ENCODE data around the gene RGL4.
"Not testable (repeated sequence)": the region's sequence is repeated elsewhere in the genome, so short reads cannot be mapped to it uniquely, and the experiment has no call there.

Gene RGL4

DNA sequence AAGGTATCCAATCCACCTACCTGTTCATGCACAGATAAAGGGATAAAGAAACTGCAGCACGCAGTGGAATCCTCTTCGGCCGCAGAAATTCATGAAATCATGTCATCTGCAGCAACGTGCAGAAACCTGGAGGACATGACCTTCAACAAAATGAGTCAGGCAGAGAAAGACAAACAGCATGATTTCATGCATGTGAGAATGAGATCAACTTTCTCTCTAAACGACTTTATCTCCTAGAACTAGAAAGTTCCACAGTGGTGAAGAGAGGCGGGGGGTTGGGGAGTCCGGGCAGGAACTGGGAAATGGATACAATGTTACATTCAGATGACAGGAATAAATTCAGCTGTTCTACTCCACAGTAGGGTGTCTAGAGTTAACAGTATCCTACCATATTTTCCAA is 9.9 kb downstream of the RGL4 start:
- no peak for DNase-seq

DNA sequence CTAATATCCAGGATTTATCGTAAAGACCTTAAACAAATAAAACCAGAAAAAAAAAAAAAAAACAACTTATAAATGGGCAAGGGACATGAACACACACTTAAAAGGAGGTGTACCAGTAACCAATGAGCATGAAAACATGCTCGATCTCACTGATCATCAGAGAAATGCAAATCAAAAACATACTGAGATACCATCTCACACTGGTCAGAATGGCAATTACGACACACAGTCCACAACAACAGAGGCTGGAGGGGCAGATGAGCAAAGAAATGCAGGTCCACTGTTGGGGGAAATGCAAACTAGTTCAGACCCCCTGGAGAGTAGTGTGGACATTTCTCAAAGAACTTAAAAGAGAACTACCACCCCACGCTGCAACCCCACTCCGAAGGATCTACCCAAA is 13.2 kb downstream of the RGL4 start:
- no peak for DNase-seq

DNA sequence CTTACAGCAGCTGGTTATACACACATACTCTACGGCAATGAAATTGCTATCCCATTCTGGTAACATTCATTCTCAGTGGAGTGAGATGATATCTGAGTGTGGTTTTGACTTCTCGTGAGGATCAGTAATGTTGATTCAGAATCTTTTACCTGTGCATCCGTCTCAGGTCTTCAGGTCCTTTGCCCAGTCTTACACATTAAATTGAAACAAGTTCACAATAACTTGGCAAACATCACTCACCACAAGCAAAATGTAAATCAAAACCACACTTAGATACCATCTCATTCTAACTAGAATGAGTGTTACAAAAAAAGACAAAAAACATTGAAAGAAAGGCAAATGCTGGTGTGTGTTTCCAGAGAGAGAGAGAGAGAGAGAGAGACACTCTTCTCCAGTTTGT is 14.0 kb downstream of the RGL4 start:
- no peak for DNase-seq

DNA sequence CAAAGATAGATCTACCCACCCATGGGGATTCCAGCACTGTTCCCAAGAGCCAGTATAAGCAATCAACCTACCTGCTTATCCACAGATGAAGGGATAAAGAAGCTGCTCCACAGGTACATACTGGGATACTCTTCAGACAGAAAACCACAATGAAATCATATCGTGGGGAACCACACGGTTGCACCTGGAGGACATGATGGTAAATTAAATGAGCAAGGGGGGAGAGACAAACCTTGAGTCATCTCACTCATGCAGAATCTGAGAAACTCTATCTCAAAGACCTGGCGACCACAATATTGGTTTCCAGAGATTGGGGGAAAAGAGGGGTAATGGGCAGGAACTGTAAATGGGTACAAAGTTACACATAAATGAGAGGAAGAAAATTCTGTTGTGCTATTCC is 14.5 kb downstream of the RGL4 start:
- no peak for DNase-seq

DNA sequence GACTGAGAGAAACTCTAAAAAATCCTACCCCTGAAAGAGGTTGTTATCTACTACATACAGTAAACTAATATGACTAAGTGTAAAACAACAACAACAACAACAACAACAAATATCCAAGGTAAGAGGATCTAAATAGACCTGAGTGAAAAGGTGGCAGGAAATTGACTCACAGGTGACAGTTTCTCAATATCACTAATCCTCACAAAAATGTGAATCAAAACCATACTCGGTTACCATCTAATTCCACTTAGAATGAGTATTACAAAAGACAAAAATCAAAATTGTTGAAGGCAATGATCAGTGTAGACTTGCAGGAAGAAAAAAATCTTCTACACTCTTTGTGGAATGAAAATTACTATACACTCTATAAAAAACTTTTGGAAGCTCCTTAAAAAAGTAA is 17.5 kb downstream of the RGL4 start:
- DNase-seq: no peak

DNA sequence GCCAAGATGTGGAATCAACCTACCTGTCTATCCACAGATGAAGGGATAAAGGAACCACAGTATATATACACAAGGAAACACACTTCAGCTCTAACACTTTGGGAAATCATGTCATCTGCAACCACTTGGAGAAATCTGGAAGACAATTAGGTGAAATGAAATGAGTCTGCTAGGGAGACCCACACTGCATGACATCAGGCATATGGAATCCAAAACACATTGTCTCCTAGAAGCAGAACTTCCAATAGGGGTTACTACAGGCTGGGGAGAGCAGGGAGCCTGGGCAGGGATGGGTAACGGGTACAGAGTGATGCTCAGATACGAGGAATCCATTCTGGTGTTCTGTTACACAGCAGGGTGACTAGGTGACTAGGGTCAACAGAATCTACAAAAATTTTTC is 18.3 kb downstream of the RGL4 start:
- no peak for DNase-seq

DNA sequence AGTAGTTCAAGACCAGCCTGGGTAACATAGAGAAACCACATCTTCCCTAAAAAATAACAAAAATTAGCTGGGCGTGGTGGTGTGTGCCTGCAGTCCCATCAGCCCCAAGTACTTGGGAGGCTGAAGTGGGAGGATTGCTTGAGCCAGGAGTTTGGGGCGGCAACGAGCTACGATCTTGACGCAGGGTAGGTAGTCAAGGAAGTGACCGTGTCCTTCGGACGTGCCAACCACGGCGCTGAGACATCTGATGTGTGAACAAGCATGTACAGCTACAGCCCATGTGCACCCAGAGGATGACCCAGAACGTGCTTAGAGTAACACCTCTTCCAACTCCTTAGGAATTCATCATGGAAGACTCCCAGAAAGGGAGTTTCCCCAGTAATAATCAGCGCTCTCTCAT is 21.4 kb downstream of the RGL4 start:
- no peak for DNase-seq

DNA sequence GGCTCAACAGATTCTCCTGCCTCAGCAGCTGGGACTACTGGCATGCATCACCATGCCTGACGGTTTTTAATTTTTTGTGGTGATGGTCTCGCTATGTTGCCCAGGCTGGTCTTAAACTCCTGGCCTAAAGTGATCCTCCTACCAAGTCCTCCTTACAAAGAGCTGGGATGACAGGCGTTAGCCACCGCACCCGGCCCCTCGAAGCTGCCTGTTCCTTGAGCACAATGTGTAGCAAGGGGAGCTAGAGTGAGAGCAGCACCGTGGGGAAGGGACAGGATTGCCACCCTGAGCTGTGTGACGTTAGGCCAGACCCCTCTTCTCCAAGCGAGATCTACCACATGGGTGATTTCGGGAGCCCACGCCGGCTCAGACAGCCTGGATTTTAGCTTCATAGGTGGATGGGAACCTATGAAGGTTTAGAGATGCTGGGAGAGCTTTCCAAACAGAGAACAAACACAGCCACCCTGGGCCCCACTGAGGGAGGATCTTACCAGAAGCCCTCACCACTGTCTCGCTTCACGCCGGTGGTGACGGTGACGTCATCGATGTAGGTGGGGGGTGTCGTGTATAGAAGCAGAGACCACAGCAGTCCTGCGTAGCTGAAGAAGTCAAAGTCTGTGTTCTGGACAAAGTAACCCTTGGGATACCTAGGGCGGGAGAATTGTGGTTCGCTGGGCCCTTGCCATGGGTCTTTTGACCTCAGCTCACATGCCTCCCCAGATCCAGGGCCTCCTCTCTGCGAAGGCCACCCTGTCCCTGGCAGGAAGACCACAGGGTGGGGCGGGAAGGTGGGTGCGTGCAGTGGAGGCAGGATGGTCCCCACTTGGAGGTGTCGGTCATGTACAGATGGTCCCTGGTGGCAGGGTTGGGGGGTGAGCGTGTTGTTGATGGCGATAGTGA is 23.1 kb downstream of the RGL4 start:
- DNase-seq: no peak

DNA sequence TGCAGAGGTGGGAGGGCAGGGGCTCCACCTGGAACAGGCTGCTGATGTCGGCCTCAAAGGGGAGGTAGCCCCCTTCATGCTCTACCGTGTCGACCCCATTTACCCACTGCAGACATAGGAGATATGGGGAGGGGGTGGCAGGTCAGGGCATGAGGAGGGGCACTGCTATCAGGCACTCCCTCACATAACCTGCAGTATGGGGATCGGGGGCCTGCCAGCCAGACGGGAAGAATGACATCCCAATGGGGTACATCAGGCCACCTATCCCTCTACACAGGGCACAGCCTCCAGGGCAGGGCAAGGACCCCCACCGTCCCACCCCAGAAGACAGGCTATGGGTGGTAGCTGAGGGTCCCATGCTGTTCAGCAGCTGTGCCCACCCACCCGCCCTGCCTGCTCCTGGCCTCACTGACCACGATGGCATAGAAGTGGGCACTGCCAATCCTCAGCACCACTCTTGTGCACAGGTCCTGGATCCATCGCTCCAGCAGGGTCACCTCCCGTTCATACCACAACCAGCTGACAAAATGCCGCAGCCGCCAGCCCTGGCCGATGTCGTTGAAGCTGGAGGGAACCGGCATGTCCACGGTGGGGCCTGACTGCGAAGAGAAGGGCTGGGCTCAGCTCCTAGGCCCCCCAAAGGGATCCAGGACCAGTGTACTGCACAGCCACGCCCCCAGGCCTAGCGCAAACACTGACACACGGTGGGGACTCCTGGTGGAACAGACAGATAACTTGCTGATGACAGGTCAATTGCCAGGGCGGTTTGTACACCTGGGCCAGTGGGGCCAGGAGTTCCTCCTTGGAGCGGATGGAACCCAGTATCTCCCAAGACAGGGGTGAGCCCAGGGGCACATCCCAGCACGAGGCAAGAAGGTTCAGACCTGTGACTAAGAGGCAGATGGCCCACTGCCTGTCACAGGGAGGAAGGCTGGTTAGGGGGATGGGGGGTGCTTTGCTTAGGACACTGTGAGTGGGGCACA is 24.1 kb downstream of the RGL4 start:
- no peak for DNase-seq

DNA sequence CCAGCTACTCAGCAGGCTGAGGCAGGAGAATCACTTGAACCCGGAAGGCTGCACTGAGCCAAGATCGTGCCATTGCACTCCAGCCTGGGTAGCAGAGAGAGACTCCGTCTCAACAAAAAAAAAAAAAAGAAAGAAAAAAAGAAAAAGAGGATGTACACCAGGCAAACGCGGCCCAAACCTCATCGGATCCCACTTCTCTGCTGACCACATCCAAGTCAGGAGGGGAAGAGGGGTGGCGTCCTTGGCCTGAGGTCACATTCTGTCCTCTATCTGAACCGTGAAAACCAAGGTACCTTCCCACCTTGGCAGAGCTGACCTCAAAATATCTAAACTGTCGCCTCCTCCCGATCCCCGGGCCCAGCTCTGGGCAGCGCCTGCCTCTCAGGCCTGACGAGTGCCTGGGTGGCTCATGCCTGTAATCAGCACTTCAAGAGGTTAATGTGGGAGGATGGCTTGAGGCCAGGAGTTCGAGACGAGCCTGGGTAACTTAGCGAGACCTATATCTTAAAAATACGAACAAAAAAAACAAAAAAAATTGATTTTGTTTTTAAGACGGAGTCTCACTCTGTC is 25.1 kb downstream of the RGL4 start:
- no peak for DNase-seq

DNA sequence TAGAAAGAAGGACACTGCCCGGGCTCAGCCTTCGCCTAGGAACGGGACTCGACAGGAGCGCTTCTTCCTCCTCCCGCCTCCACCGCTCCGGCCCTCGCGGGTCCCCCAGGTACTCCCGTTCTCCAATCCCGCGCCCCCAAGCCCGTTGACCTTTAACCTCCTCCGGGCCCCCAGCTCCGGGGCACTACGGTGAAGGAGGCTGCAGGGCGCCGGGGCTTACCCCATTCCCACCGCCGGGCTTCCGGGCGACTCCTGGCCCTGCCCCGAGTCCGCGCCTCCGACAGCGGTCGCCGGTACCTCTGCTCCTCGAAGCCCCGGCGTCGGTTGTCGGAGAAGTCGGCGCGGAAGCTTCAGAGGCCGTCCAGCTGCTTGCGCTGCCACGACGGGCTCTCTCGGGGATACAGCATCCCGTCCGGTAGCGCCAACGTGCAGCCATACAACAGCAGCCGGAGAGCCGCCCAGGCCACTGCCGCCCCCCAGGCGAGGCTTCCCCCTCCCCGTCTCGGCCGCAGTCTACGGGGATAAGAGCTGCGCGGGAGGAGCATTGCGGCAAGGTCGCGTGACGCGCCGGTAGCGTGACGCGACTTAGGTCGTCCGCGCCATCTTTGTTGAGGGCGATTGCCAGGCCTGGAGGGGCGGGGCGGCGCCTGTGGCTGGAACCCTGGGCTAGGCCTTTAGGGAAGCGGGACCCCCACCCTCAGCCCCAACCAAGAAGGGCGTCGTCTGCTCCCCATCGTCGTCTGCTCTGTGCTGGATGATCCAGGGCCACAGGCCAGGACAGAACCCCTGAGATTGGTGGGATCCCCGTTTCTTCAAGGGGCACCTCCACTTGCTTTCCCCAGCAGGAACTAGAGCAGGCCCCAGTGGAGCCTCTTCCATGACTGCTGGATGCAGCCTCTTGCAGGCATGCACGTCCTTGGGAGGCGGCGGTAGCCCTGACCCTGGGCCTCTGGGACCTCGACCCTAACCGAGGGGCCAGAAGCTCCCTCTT is 26.3 kb downstream of the RGL4 start:
- peak; percentile 85 for DNase-seq

DNA sequence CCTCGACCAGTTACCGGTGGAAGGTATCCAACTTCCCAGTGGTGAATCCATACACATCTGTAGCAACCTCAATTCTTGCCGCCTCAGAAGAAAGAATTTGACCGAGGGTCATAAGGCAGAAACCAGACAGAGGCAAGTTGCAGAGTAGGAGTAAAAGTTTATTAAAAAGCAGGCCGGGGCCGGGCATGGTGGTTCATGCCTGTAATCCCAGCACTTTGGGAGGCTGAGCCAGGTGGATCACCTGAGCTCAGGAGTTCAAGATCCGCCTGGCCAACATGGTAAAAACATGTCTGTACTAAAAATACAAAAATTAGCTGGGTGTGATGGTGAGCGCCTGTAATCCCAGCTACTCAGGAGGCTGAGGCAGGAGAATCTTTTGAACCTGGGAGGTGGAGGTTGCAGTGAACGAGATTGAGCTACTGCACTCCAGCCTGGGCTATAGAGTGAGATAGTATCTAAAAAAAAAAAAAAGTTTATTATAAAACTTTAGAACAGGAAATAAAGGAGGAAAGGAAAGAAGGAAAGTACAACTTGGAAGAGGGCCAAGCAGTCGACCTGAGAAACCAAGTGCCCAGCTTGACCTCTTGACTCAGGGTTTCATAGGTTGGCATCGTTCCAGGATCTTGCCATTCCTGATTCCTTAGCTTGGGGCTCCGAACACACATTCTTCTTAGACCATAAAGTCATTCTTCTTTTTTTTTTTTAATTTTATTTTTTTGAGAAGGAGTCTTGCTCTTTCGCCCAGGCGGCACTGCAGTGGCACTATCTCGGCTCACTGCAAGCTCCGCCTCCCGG is 27.8 kb downstream of the RGL4 start:
- DNase-seq: no peak

DNA sequence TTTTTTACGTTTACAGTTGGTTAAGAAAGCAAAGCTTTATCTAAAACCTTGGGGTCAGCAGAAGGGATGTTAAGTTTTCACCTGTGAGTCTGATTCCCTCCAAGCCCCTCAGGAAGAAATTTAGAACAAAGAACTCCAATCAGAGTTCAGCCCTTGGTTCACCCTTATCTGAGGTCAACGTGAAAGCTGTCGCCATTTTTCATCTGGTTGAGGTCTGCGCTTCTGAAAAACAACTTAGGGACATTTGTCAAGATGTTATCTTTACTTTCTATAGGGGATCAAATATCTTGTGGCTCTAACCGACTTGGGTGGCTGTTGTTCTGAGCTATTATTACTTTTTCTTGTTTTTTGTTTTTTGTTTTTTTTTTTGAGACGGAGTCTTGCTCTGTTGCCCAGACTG is 30.0 kb downstream of the RGL4 start:
- no peak for DNase-seq

DNA sequence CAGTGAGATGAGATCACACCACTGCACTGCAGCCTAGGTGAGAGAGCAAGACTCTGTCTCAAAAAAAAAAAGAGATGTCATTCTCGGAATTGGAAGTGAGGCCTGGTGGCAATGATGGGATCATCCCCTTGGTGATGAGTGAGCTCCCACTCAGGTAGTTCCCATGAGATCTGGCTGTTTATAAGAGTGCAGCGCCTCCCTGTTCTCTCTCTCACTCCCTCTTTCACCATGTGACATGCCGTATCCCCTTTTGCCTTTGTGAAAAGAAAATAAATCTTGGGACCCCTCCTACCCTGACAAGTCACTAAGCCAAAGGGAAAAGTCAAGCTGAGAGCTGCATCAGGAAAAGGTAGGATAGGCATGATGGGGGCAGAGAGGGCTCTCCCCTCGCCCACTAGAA is 31.3 kb downstream of the RGL4 start:
- no peak for DNase-seq

DNA sequence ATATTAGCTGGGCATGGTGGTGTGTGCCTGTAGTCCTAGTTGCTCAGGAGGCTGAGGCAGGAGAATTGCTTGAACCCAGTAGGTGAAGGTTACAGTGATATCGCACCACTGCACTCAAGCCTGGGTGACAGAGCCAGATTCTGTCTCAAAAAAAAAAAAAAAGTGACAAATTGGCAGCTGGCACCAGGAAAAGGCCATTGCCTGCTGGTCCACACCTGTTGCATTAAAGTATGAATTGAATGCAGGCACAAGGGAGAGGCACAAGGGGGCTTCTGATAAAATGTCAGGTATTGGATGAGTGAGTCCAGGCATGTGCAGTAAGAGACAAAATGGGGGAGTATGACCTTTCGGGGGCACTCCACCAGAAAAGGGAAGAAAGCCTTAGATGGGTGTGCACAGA is 31.9 kb downstream of the RGL4 start:
- DNase-seq: no peak

DNA sequence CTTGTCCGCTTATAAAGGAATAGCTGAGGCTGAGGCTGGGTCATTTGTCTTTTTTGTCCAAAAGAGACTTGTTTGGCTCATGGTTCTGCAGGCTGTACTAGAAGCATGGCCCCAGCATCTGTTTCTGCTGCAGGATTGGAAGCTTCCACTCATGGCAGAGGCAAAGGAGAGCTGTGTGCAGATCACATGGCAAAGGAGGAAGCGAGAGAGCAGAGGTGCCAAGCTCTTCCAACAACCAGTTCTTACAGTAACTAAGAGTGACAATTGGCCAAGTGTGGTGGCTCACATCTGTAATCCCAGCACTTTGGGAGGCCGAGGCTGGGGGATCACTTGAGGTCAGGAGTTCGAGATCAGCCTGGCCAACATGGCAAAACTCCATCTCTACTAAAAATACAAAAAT is 37.3 kb downstream of the RGL4 start:
- DNase-seq: not testable (repeated sequence)

DNA sequence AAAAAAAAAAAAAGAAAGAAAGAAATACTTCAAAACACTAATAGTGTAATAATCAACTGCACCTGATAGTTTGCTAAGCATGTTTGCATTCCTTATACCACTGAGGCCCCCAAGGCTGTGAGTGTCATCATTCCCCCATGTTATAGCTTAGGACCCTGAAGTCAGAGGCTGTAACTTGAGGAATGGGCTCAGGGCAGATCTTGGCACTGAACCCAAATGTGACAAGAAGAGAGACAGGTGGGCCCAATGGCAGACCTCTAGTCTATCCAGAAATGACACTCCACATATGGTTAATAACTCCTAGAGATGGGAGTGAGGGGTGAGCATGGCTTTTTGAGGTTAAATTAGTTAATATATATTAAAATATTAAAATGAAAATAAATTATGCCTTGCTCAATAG is 46.9 kb downstream of the RGL4 start:
- no peak for DNase-seq

DNA sequence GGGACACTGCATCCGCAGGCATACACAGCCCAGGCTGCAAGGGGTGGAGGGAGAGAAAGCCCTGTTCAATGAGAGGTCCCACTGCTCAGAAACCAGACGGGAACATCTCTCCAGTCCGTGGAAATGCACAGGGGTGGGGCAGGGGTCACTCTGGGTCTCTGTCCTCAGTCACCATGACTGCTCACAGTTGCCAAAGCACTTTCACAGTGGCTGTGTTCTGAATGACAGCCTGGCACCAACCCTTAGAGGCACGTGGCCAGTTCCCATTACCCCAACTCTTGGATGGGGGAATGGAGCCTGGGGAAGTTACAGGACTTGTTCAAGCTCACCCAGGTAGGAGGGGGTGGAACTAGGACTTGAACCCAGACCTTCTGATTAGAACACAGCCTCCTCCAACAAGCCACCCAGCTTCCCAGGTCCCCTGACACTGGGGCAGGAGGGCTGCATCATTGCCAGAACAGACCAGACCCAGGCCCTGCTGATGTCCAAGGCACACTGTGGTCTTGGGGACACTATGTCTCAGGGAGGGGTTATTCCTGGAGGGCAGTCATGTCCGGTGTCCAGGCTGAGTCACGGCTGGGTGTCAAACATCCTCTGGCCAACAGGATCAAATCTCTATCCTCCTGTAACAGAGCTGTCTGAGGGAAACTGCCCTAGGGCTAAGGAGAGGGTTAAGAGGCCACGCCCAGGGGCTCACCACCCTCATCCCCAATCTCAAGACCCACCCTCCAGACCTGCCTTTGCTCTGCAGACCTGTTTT is 51.9 kb downstream of the RGL4 start:
- DNase-seq: no peak

DNA sequence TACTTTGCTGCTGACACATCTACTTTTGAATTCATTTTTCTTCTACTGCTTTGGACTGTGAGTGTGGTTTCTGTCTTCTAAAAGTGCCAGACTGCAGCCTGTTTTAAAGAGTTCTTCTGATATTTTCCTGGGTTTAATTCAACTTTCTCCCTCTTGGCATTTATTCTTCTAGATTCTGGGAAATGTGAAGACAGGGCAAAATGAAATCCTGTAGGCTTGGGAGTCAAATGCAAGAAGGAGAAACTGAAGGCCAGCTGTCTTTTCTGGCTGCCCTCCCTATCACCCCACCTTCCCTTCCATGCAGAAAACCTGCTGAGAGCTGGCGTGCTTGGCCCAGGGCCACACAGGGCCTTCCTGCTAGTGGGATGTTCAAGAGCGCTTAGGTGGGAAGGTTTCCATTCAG is 52.5 kb downstream of the RGL4 start:
- no peak for DNase-seq

DNA sequence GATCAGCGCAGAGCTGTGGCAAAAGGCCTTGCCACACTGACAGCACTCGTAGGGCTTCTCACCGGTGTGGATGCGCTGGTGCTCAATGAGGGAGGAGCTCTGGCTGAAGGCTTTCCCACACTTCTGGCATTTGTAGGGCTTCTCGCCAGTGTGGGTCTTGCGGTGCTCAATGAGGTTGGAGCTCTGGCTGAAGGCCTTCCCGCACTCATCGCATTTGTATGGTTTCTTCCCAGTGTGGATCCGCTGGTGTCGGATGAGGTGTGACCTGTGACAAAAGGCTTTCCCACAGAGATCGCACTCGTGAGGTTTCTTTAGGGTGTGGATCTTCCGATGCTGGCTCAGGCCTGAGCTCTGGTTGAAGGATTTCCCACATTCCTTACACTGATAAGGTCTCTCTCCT is 53.2 kb downstream of the RGL4 start:
- DNase-seq: no peak

DNA sequence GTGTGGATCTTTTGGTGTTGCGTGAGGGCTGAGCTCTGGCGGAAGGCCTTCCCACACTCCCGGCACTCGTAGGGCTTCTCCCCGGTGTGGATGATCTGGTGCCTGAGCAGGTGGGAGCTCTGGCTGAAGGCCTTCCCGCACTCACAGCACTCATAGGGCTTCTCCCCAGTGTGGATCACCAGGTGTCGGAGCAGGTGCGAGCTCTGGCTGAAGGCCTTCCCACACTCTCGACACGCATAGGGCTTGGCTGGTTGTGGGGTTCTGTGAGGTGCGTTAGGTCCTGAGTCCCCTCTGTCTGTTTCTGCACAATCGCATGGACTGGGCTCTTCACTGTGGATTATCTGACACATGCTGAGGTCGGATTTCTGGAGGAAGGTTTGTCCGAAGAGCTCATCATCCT is 53.7 kb downstream of the RGL4 start:
- DNase-seq: no peak
